Left ventricle myocardium inferior (tissue), 1 donor: ENCODE measurements around the gene SLX4. TPM values are rescaled to one million over a fixed set of nuclear protein-coding genes. Genes with fewer than 3 reads are reported as not detected.

Experiments used
- DNase-seq: peaks from one replicate; pipeline ENCODE4 v3.0.0-alpha.2; 2020
- H3K27ac ChIP-seq: fragments of 200-600 bp; replicated peaks from 2 replicates; pipeline ENCODE4 v1.8.0; 2021
- H3K27me3 ChIP-seq: fragments of 200-600 bp; 2 replicates; pipeline ENCODE4 v1.8.0; 2021; ENCODE audit warnings: low read depth
- H3K36me3 ChIP-seq: fragments of 200-600 bp; 2 replicates; pipeline ENCODE4 v1.8.0; 2021
- H3K4me1 ChIP-seq: fragments of 200-600 bp; 2 replicates; pipeline ENCODE4 v1.8.0; 2021
- H3K4me3 ChIP-seq: fragments of 200-600 bp; 2 replicates; pipeline ENCODE4 v1.8.0; 2021; ENCODE audit warnings: mild to moderate bottlenecking, moderate library complexity
- H3K9me3 ChIP-seq: fragments of 200-600 bp; replicated peaks from 2 replicates; pipeline ENCODE4 v1.8.0; 2021
- intact Hi-C: fragments of 100-400 bp; cut with micrococcal nuclease; formaldehyde crosslinking; loops from one replicate; pipeline ENCODE4 v1.11.0; 2022
- total RNA-seq: library from RNA; stranded (reverse); fragmentation: NEBNext Ultra II Directional; extraction: Animal tissue kit (Norgen Biotek cat#: 25700); gene quantifications from one replicate; pipeline ENCODE4 v1.2.1, GENCODE V29; 2021
- TF ChIP-seq, protein P1 (sequence below): fragments of 200-600 bp; IDR thresholded peaks from 2 replicates; pipeline ENCODE4 v1.8.0; 2021; ENCODE audit warnings: antibody characterized with exemption, mild to moderate bottlenecking, borderline replicate concordance
- donor health status: DM: no; HTN: yes; CAD: no; lungs with severe emphysema.

The SLX4 gene
- total RNA-seq, 1 donor from 2014 or later = 2.5 TPM

DNA sequence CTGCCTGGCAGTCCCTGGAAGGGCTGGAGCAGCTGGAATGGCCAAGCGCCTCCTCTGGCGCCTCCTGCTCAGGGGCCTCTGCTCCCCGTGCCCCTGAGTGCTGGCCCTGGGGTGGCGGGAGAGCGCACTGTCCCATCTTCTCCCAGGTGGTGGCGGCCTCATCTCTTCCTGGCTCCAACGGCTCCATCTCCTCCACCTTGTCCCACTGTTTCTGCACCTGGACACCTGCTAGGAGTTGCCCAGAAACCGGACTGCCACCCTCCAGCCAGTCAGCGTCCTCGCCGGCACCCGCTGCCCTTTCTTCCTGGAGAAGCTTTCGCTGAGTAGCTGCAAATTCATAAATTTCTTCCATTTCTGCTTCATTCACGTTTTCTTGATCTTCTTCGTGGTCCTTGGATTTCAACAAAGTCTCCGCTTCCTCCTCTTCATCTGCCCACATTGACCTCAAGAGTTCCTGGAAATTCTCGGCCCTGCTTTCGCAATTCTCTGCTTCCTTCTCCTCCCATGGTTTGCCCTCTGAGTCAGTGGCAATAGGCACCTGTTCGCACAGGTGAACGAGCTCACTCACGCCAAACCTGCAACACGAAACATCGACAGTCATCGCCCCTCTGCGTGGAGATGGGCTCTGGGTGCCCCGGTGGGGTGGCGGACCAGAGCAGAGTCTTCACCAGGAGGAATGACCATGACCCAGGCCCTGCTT, 20.5 kb downstream of the SLX4 start:
- TF ChIP-seq, protein P1, sequence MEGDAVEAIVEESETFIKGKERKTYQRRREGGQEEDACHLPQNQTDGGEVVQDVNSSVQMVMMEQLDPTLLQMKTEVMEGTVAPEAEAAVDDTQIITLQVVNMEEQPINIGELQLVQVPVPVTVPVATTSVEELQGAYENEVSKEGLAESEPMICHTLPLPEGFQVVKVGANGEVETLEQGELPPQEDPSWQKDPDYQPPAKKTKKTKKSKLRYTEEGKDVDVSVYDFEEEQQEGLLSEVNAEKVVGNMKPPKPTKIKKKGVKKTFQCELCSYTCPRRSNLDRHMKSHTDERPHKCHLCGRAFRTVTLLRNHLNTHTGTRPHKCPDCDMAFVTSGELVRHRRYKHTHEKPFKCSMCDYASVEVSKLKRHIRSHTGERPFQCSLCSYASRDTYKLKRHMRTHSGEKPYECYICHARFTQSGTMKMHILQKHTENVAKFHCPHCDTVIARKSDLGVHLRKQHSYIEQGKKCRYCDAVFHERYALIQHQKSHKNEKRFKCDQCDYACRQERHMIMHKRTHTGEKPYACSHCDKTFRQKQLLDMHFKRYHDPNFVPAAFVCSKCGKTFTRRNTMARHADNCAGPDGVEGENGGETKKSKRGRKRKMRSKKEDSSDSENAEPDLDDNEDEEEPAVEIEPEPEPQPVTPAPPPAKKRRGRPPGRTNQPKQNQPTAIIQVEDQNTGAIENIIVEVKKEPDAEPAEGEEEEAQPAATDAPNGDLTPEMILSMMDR = no peak
- Histone ChIP-seq H3K27me3 (no peaks in the 10 kb centered on the region), H3K4me3 (no peak overlapping the region), H3K4me1 (peaks cover 24% of the 10 kb centered on the region), H3K27ac (peak overlapping the region; percentile 82), H3K36me3 (peaks cover 15% of the 10 kb centered on the region), H3K9me3 (no peaks in the 10 kb centered on the region)
- intact Hi-C loops = no loop called here
- DNase-seq = no peak

DNA sequence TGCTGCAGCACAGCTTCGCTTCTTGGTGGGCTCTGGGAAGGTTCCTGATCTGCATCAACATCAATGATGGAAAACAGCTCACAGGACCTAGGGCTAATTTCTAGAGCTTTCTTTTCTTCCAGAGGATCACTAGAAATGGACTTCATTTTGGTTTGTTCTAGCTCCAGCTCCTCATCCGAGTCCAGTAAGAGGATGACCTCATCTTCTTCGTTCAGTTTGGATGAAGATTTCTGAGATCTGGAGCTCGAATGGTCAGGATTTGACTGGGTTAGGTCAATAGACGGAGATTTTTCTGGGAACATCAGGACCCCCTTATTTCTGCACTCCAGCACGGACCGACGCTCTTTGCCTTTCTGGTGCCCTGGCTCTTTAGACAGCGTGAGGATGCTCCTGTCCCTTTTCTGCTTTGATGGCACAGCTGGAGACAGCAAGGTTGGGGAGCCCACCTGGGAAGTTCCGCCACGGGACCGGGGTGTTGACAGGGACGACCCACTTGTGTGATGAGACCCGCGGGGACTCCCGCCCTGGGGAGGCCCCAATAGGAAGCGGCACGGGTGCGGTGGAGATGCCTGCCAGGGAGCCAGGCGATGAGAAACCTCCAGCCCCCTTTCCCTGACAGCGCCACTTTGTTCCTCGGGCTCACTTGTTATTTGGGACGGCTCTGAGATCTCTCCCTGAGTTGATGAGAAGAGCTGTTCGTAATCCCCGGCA, 21.3 kb downstream of the SLX4 start:
- DNase-seq = no peak
- H3K4me3 ChIP-seq = no peak overlapping the region
- H3K27me3 ChIP-seq = no peaks in the 10 kb centered on the region
- H3K27ac ChIP-seq = no peak overlapping the region
- peaks cover 12% of the 10 kb centered on the region for H3K36me3 ChIP-seq
- H3K4me1 ChIP-seq = peaks cover 24% of the 10 kb centered on the region
- no peaks in the 10 kb centered on the region for H3K9me3 ChIP-seq
- intact Hi-C loops = no loop called here
- TF ChIP-seq, protein P1 = no peak

DNA sequence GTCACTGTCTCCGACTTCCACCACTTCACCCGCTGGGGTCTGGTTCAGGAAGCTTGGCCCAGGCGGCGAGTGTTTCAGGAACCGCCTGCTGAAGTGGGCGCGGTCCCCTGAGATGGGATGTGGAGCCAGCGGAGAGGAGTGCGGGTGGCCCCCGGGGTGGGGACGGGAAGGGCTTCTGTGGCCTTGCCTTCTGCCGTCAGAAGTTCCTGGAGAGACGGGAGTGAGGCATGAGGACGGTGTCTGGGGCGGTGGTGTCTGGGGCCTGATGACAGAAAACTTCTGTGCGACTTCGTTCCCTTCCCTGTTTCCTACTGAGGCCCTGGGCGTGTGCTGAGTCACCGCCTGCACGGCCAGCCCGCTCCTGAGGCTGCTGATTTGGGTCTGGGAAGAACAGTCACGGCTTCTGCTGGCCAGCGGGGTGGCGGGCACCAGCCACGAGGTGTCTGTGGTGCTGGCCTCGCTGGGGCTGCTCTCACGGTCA, 21.9 kb downstream of the SLX4 start:
- Histone ChIP-seq H3K27ac (no peak overlapping the region), H3K4me3 (no peak overlapping the region), H3K9me3 (no peaks in the 10 kb centered on the region), H3K27me3 (no peaks in the 10 kb centered on the region), H3K4me1 (peaks cover 24% of the 10 kb centered on the region), H3K36me3 (peaks cover 12% of the 10 kb centered on the region)
- TF ChIP-seq, protein P1 = no peak
- intact Hi-C loops = no loop called here
- DNase-seq = no peak

DNA sequence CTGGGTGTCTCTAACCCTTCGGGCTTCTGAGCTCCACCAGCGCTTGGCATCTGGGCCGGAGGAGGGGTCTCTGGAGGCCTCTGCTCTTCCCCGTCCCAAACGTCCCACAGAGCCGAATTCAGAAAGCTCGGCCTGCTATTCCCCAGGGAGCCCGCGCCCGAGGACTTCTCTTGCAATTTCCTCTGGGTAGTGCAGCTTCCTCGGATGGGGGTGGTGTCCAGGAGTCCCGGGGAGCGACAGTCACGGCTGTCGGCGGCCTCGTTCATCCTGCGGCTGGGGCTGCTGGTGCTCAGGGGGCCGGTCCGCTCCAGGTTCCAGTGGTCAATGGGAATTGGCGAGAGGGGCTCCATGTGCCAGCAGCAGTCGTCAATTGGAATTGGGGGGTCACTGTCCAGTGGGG, 22.4 kb downstream of the SLX4 start:
- no peak overlapping the region for H3K27ac ChIP-seq
- TF ChIP-seq, protein P1 = no peak
- peaks cover 24% of the 10 kb centered on the region for H3K4me1 ChIP-seq
- H3K27me3 ChIP-seq = no peaks in the 10 kb centered on the region
- intact Hi-C loops = no loop called here
- DNase-seq = no peak
- no peaks in the 10 kb centered on the region for H3K9me3 ChIP-seq
- H3K4me3 ChIP-seq = no peak overlapping the region
- peaks cover 12% of the 10 kb centered on the region for H3K36me3 ChIP-seq

DNA sequence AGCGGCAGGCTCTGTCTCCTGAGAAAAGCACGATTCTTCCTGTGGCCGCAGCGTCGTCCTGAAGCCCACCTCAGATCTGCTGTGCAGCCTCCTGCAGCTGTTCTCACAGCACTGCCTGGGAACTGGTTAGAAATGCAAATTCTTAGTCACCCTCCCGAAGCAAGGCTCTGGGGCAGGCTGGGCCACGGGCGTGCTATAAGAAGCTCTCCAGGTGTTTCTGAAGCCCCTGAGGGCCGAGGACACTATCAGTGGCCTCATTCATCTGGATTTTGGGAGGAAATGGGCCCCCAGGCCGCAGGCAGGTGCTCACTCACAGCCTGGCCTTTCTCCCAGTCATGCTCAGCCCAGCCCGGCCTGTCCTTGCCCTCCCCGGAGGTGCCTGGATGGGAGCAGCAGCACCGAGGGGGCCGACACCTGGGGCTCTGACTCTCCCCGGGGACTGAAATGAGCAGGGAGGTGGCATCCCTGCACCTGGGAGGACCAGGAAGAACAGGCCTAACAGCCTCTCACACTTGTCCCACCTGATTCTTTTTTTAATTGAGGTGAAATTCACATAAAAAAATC, 23.8 kb downstream of the SLX4 start:
- Histone ChIP-seq H3K4me1 (peaks cover 18% of the 10 kb centered on the region), H3K4me3 (no peak overlapping the region), H3K9me3 (no peaks in the 10 kb centered on the region), H3K27ac (no peak overlapping the region), H3K36me3 (peaks cover 16% of the 10 kb centered on the region), H3K27me3 (no peaks in the 10 kb centered on the region)
- intact Hi-C loops = no loop called here
- TF ChIP-seq, protein P1 = no peak
- DNase-seq = no peak
